ENCODE results near the gene PDSS1. TPM values are rescaled to one million over a fixed set of nuclear protein-coding genes. Genes with fewer than 3 reads are reported as not detected.

The PDSS1 gene
- total RNA-seq, 4 donors from 2014 or later, result 3.6 to 7.6 (median 3.9) TPM

DNA sequence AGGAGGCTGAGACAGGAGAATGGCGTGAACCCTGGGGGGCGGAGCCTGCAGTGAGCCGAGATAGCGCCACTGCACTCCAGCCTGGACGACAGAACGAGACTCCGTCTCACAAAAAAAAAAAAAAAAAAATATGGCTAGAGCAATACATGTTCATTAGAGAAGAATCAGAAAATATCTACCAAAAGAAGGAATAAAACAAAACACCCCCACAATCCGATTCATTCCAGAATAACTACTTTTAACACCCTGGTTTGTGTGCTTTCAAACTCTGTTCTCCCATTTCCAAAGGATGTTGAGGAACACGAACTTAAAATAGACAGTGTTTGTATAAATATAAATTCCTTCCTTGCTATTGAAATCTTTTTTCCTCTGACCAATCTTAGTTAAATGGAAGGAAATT is 6.5 kb downstream of the PDSS1 start:
- no peaks in the 10 kb centered on the region for H3K9me3 ChIP-seq
- DNase-seq (ENCODE audit: low spot score in 2 of 2), result no peak
- peaks cover under 1% of the 10 kb centered on the region for H3K4me1 ChIP-seq
- TF ChIP-seq POLR2AphosphoS5 (IDR thresholded peaks at IDR 0.05), result no peak
- TF ChIP-seq POLR2A (IDR thresholded peaks at IDR 0.05), result no peak
- TF ChIP-seq EP300 (IDR thresholded peaks at IDR 0.05), result no peak
- TF ChIP-seq, protein P1, sequence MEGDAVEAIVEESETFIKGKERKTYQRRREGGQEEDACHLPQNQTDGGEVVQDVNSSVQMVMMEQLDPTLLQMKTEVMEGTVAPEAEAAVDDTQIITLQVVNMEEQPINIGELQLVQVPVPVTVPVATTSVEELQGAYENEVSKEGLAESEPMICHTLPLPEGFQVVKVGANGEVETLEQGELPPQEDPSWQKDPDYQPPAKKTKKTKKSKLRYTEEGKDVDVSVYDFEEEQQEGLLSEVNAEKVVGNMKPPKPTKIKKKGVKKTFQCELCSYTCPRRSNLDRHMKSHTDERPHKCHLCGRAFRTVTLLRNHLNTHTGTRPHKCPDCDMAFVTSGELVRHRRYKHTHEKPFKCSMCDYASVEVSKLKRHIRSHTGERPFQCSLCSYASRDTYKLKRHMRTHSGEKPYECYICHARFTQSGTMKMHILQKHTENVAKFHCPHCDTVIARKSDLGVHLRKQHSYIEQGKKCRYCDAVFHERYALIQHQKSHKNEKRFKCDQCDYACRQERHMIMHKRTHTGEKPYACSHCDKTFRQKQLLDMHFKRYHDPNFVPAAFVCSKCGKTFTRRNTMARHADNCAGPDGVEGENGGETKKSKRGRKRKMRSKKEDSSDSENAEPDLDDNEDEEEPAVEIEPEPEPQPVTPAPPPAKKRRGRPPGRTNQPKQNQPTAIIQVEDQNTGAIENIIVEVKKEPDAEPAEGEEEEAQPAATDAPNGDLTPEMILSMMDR (IDR thresholded peaks at IDR 0.05), result no peak
- H3K27me3 ChIP-seq, result no peaks in the 10 kb centered on the region
- no peak overlapping the region for H3K4me3 ChIP-seq
- peaks cover 36% of the 10 kb centered on the region for H3K36me3 ChIP-seq
- 88% methylated on average over 2 of the region's 9 CpGs for WGBS
- H3K27ac ChIP-seq, result no peak overlapping the region

DNA sequence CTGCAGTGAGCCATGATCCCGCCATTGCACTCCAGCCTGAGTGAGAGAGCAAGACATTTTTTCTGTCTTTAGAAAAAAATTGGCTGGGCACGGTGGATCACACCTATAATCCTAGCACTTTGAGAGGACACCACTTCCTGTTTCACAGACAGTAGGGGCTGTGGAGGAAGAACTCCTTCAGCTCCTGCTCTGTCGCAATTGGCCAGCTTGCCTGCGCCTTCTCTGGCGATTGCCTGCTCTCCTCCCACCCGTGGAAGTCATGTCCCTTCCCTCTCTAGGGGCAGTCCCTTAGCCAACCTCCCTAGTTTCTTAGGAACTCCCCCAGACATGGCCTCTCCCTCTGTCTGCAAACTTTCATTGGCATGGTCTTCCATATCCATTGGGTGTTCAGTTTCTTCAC is 8.7 kb downstream of the PDSS1 start:
- WGBS, result 93% methylated on average over 6 of the region's 6 CpGs
- Histone ChIP-seq H3K4me1 (no peaks in the 10 kb centered on the region), H3K4me3 (no peak overlapping the region), H3K27ac (no peak overlapping the region), H3K36me3 (peaks cover 44% of the 10 kb centered on the region), H3K9me3 (no peaks in the 10 kb centered on the region), H3K27me3 (no peaks in the 10 kb centered on the region)
- TF ChIP-seq EP300 (IDR thresholded peaks at IDR 0.05), result no peak
- no peak for DNase-seq (ENCODE audit: low spot score in 2 of 2)

DNA sequence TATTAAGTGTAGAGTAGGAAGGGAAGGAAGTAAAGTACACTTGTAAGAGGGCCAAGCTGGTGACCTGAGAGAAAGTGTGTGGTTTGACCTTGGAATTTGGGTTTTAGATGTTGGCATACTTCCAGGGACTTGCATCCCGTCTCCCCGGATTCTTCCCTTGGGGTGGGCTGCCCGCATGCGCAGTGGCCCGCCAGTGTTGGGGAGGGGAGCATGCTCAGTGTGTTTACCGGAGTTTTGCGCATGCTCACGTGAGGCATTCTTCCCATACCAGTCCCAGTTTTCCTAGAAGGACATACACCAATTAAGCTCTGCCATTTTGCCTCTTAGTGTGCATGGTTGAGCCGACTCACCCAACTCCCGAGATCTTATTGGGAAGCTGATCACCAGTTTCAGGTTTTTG is 9.4 kb downstream of the PDSS1 start:
- 89% methylated on average over 10 of the region's 10 CpGs for WGBS
- TF ChIP-seq, protein P1 (IDR thresholded peaks at IDR 0.05), result no peak
- no peak for TF ChIP-seq EP300 (IDR thresholded peaks at IDR 0.05)
- TF ChIP-seq POLR2A (IDR thresholded peaks at IDR 0.05), result no peak
- no peak for TF ChIP-seq POLR2AphosphoS5 (IDR thresholded peaks at IDR 0.05)
- DNase-seq (ENCODE audit: low spot score in 2 of 2), result no peak
- Histone ChIP-seq H3K9me3 (no peaks in the 10 kb centered on the region), H3K27me3 (no peaks in the 10 kb centered on the region), H3K4me1 (no peaks in the 10 kb centered on the region), H3K36me3 (peaks cover 44% of the 10 kb centered on the region), H3K4me3 (no peak overlapping the region), H3K27ac (no peak overlapping the region)

DNA sequence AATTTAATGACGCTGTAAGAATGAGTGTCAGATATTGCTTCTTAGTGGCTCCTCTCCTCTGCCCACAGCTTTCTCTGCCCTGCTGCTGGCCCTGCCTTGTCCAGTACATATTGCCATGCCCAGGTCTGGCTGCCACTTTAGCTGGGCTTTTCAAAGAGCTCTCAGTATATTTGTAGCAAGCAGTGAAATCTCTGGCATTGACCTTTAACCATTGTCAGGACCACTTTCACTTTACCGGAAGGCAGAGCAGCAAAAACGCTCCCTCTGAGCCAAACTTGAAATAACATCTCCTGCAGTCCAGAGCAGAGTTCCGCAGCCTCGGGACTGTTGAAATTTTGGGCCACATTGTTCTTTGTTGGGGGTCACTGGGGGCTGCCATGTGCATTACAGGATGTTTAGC is 13.8 kb downstream of the PDSS1 start:
- H3K4me1 ChIP-seq, result no peaks in the 10 kb centered on the region
- no peak overlapping the region for H3K27ac ChIP-seq
- no peak for DNase-seq (ENCODE audit: low spot score in 2 of 2)
- H3K4me3 ChIP-seq, result no peak overlapping the region
- 95% methylated on average over 5 of the region's 5 CpGs for whole genome bisulfite sequencing
- H3K9me3 ChIP-seq, result no peaks in the 10 kb centered on the region
- no peaks in the 10 kb centered on the region for H3K27me3 ChIP-seq
- peaks cover 46% of the 10 kb centered on the region for H3K36me3 ChIP-seq
- TF ChIP-seq POLR2AphosphoS5 (IDR thresholded peaks at IDR 0.05) (no peak), EP300 (IDR thresholded peaks at IDR 0.05) (no peak)

DNA sequence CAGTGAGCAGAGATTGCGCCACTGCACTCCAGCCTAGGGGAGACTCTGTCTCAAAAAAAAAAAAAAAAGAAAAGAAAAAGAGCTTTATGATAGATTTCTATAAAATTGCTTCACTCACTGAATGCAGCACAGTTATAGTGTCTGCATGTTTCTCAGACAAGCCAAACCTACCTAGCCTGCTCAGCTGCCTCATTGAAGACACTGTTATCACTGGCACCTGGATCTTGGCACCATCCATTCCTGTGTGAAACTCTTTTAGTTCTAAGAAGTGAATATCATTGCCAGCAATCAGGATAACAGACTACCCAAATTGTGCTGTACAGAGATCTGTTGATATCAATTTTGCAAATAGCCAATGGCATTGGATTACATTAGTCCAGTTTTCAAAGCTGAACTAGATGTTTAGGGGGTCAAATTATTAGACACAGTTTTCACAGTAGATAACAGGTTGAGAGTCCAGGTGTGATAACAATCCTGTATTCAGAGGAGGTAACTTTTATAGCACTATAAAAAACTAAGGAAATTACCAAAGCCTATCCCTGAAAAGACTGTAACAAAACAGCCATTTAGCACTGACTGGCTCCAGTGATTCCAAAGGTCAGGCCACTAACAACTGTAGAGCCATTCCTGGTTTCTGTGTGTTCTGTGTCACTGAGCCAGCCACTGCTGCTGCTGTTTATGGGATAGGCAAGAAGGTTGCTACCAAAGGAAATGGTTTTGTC is 17.1 kb downstream of the PDSS1 start:
- no peak for DNase-seq (ENCODE audit: low spot score in 2 of 2)
- no peak overlapping the region for H3K4me3 ChIP-seq
- peaks cover 33% of the 10 kb centered on the region for H3K36me3 ChIP-seq
- no peak overlapping the region for H3K27ac ChIP-seq
- no peaks in the 10 kb centered on the region for H3K9me3 ChIP-seq
- H3K27me3 ChIP-seq, result no peaks in the 10 kb centered on the region
- H3K4me1 ChIP-seq, result no peaks in the 10 kb centered on the region
- TF ChIP-seq EP300 (IDR thresholded peaks at IDR 0.05) (no peak), POLR2AphosphoS5 (IDR thresholded peaks at IDR 0.05) (no peak), POLR2A (IDR thresholded peaks at IDR 0.05) (no peak)
- TF ChIP-seq, protein P1 (IDR thresholded peaks at IDR 0.05), result no peak
- 95% methylated on average over 1 of the region's 1 CpG for WGBS

DNA sequence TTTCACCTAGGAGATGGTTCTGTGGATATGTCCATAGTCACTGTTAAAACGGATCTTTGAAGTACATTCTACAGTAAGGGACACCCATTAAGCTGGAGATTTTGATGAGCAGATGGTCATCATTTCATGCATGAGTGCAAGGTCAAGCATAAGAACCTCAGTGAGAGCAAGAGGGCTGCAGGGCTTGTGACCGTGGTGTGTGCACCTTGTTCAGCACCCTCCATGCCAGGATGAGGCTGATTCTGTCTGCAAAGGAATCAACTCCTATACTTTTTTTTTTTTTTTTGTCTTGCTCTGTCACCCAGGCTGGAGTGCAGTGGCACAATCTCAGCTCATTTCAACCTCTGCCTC is 17.6 kb downstream of the PDSS1 start:
- H3K4me1 ChIP-seq, result no peaks in the 10 kb centered on the region
- peaks cover 30% of the 10 kb centered on the region for H3K36me3 ChIP-seq
- no peak overlapping the region for H3K4me3 ChIP-seq
- no peak overlapping the region for H3K27ac ChIP-seq
- DNase-seq (ENCODE audit: low spot score in 2 of 2), result no peak
- H3K9me3 ChIP-seq, result no peaks in the 10 kb centered on the region
- no peak for TF ChIP-seq POLR2A (IDR thresholded peaks at IDR 0.05)
- no peak for TF ChIP-seq EP300 (IDR thresholded peaks at IDR 0.05)
- no peak for TF ChIP-seq POLR2AphosphoS5 (IDR thresholded peaks at IDR 0.05)
- TF ChIP-seq, protein P1 (IDR thresholded peaks at IDR 0.05), result no peak
- no peaks in the 10 kb centered on the region for H3K27me3 ChIP-seq
- 91% methylated on average over 2 of the region's 2 CpGs for WGBS
